WERI-Rb-1 (cell line): ENCODE results near the gene TMEM187.

ENCODE experiments used
- DNase-seq: peaks from one replicate; pipeline ENCODE4 v3.0.0-alpha.2; 2020
- H3K27ac ChIP-seq: fragments of 250-450 bp; sonication (Bioruptor Pico); 2 replicates; pipeline ENCODE4 v1.5.1; 2020; ENCODE audit warnings: mild to moderate bottlenecking, moderate library complexity
- H3K27me3 ChIP-seq: fragments of 250-450 bp; sonication (Bioruptor Pico); 2 replicates; pipeline ENCODE4 v1.5.1; 2021; ENCODE audit warnings: mild to moderate bottlenecking, low read depth, moderate library complexity; ENCODE audit not compliant: insufficient read depth, severe bottlenecking
- H3K36me3 ChIP-seq: fragments of 250-450 bp; sonication (Bioruptor Pico); 2 replicates; pipeline ENCODE4 v1.5.1; 2020; ENCODE audit warnings: mild to moderate bottlenecking, moderate library complexity
- H3K4me3 ChIP-seq: 2 replicates; pipeline ENCODE4 v1.5.1; 2011; ENCODE audit warnings: low read depth, mild to moderate bottlenecking, control low read depth, low read length
- H3K9me3 ChIP-seq: fragments of 250-450 bp; sonication (Bioruptor Pico); 2 replicates; pipeline ENCODE4 v1.5.1; 2021; ENCODE audit warnings: mild to moderate bottlenecking, moderate library complexity; ENCODE audit not compliant: severe bottlenecking
- CTCF ChIP-seq: IDR thresholded peaks from 2 replicates; pipeline ENCODE4 v1.5.1; 2011; ENCODE audit warnings: low read depth, mild to moderate bottlenecking, control low read depth, inconsistent platforms, low read length

Gene TMEM187

DNA sequence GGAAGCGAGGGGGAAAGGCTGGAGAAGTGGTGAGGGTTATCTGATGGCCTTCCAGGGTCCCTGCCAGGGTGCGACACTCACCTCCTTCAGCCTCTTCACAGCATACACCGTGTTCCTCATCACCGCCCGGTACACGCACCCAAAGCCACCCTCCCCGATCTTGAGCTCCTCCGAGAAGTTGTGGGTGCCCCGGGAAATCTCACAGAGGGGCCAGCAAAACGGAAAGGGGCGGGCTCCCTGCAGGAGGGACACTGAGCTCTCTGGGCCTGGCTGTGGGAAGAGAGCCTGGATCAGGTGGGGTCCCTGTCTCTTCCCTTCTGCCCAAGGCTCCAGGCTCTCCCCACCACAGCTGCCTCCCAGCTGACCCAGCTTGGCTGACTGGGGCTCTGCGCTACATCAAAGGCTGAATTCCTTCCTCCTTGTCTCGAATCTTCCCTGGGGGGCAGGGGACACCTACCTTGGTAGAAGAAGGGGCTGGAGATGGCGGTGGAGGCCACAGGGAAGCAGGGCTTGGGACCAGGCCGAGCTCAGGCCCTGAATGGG, 46.0 kb downstream of the TMEM187 start:
- no peak for DNase-seq
- no peak for TF ChIP-seq CTCF
- peak overlapping the region; percentile 82 for H3K27ac ChIP-seq
- no peaks in the 10 kb centered on the region for H3K9me3 ChIP-seq
- peaks cover 43% of the 10 kb centered on the region for H3K36me3 ChIP-seq
- H3K27me3 ChIP-seq, result peaks cover 10% of the 10 kb centered on the region
- peak overlapping the region; percentile 69 for H3K4me3 ChIP-seq

- no peak for TF ChIP-seq CTCF
- no peaks in the 10 kb centered on the region for H3K9me3 ChIP-seq
- peak overlapping the region; percentile 82 for H3K27ac ChIP-seq
- H3K4me3 ChIP-seq, result peak overlapping the region; percentile 69
- H3K36me3 ChIP-seq, result peaks cover 44% of the 10 kb centered on the region
- peaks cover 11% of the 10 kb centered on the region for H3K27me3 ChIP-seq
- no peak for DNase-seq
These were observed 46.6 kb downstream of the TMEM187 start for GRCh38 chrX:154019061-154019621.

GRCh38 chrX:154019633-154020528, 47.3 kb downstream of the TMEM187 start, which contains the start of gene IRAK1:
Gene IRAK1 (minus strand): TSS chrX:154019902. CDS start chrX:154019812, 90 bp downstream.
- Histone ChIP-seq H3K27me3 (peaks cover 11% of the 10 kb centered on the region), H3K27ac (peak within 1 kb of the TSS; percentile 86), H3K36me3 (peaks cover 41% of the 10 kb centered on the region), H3K9me3 (no peaks in the 10 kb centered on the region), H3K4me3 (peak within 1 kb of the TSS; percentile 69)
- TF ChIP-seq CTCF, result no peak
- DNase-seq, result peak; percentile 66

DNA sequence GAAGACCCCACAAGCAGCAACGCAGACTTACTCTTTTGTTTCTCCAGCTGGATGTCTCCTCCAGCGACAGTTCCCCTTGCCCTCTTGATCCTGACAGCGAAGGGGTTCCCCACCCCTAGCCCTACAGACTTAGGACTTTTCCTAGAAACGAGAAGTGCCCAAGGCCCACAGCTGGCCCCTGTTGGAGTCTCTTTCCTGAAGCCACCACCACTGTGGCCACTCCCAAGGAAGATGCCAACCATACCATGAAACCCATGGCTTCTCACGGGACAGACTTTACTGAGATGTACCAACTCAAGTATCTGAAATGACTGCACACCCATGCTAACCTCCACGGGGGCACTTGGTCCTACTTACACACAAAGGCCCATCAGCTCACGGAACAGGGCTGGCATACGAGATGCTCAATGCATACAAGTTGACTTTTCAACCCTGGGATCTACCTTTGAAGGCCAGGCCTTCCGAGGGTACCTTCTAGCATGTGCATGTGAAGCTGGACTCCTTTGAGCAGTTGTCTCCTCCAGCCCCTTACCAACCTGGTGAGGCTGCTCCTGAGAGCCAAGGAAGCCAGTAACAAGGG, 48.1 kb downstream of the TMEM187 start:
- peak overlapping the region; percentile 35 for H3K4me3 ChIP-seq
- H3K9me3 ChIP-seq, result no peaks in the 10 kb centered on the region
- H3K36me3 ChIP-seq, result peaks cover 33% of the 10 kb centered on the region
- H3K27me3 ChIP-seq, result peaks cover 11% of the 10 kb centered on the region
- no peak for TF ChIP-seq CTCF
- no peak for DNase-seq
- H3K27ac ChIP-seq, result peak overlapping the region; percentile 86

GRCh38 chrX:154021131-154021611, 48.6 kb downstream of the TMEM187 start:
- Histone ChIP-seq H3K27me3 (peaks cover 11% of the 10 kb centered on the region), H3K27ac (no peak overlapping the region), H3K4me3 (no peak overlapping the region), H3K9me3 (no peaks in the 10 kb centered on the region), H3K36me3 (peaks cover 28% of the 10 kb centered on the region)
- TF ChIP-seq CTCF, result no peak
- DNase-seq, result no peak
